GM12878 (cell line): Measurements from ENCODE around the gene PDSS1. TPM values are rescaled to one million over a fixed set of nuclear protein-coding genes. Genes with fewer than 3 reads are reported as not detected.
A peak's percentile ranks its signal among the peaks of the same experiment; 100 is the strongest.

Experiments used
- ATAC-seq: fragments of 200-7000 bp; cut with Tn5 transposase; 3 replicates; pipeline ENCODE4 v1.9.1; 2020; ENCODE audit warnings: mild to moderate bottlenecking, moderate library complexity
- BruUV-seq: library from RNA; stranded (reverse); fragments of 400-500 nt; replicated peaks from 2 replicates; lab custom pipeline; 2021; lab: Mats Ljungman, UMichigan
- CTCF ChIA-PET: fragments of 300-600 bp; sonication (Branson Sonifier 250); formaldehyde crosslinking; extraction: SDS; loops from one replicate; lab custom pipeline; 2021; ENCODE audit warnings: inconsistent platforms; lab: Yijun Ruan, JAX
- POLR2A ChIA-PET: fragments of 350-600 bp; formaldehyde crosslinking; extraction: SDS; loops from one replicate; lab custom pipeline; 2021; ENCODE audit warnings: inconsistent platforms; lab: Charles Lee
- RAD21 ChIA-PET: fragments of 300-600 bp; sonication (Branson Sonifier 250); formaldehyde crosslinking; loops from one replicate; lab custom pipeline; 2023; ENCODE audit warnings: antibody characterized with exemption; ENCODE audit not compliant: unreplicated experiment; lab: Charles Lee
- SMC1A ChIA-PET: fragments of 300-600 bp; sonication (Branson Sonifier 250); formaldehyde crosslinking; loops from one replicate; lab custom pipeline; 2023; ENCODE audit not compliant: unreplicated experiment, uncharacterized antibody; lab: Charles Lee
- DNase-seq: peaks from one replicate; pipeline ENCODE4 v3.0.0-alpha.2; 2011; ENCODE audit warnings: low read depth, low spot score
- FAIRE-seq: peaks from 3 replicates; lab custom pipeline; 2011; peaks lifted over from hg19 to GRCh38; lab: Jason Lieb, UNC
- H2AFZ ChIP-seq: 2 replicates; pipeline ENCODE4 v1.6.0; 2011; ENCODE audit warnings: low read depth, low read length, control low read depth; ENCODE audit not compliant: control insufficient read depth
- H3K27ac ChIP-seq: 2 replicates; pipeline ENCODE4 v1.5.1; 2011; ENCODE audit warnings: control low read depth; ENCODE audit not compliant: control insufficient read depth, insufficient read depth
- H3K27me3 ChIP-seq, 2 experiments: replicated peaks in 1 of 2; 2 replicates each; pipeline versions ENCODE4 v1.6.0 to v1.6.1; 2011; ENCODE audit warnings: low read length in 1 of 2; ENCODE audit not compliant: control insufficient read depth in 2 of 2, insufficient read depth in 2 of 2
- H3K36me3 ChIP-seq, 2 experiments: 2 replicates each; pipeline ENCODE4 v1.5.1; 2011; ENCODE audit warnings: low read length in 1 of 2; ENCODE audit not compliant: control insufficient read depth in 2 of 2, insufficient read depth in 2 of 2
- H3K4me1 ChIP-seq: 2 replicates; pipeline ENCODE4 v1.6.1; 2011; ENCODE audit warnings: mild to moderate bottlenecking, low read length, moderate library complexity, mixed read lengths; ENCODE audit not compliant: control insufficient read depth, insufficient read depth
- H3K4me2 ChIP-seq: 2 replicates; pipeline ENCODE4 v1.6.0; 2011; ENCODE audit warnings: control low read depth; ENCODE audit not compliant: control insufficient read depth, insufficient read depth
- H3K4me3 ChIP-seq: fragments of 200-600 bp; sonication (generic); 2 replicates; pipeline ENCODE4 v1.5.1; 2016
- H3K79me2 ChIP-seq: 2 replicates; pipeline ENCODE4 v1.6.0; 2011; ENCODE audit warnings: low read length; ENCODE audit not compliant: control insufficient read depth, insufficient read depth
- H3K9ac ChIP-seq: 2 replicates; pipeline ENCODE4 v1.8.0; 2011; ENCODE audit warnings: low read length, control low read depth, mixed read lengths; ENCODE audit not compliant: control insufficient read depth, insufficient read depth
- H3K9me3 ChIP-seq: replicated peaks from 3 replicates; pipeline ENCODE4 v1.5.1; 2011; ENCODE audit warnings: mild to moderate bottlenecking, low read length; ENCODE audit not compliant: control insufficient read depth, insufficient read depth
- H4K20me1 ChIP-seq: 2 replicates; pipeline ENCODE4 v1.6.0; 2011; ENCODE audit not compliant: control insufficient read depth, insufficient read depth
- CHD4 ChIP-seq: fragments of 200-600 bp; sonication (generic); IDR thresholded peaks from 2 replicates; pipeline ENCODE4 v1.6.1; 2016; ENCODE audit warnings: mild to moderate bottlenecking
- HCFC1 ChIP-seq: fragments of 150-350 bp; IDR thresholded peaks from 2 replicates; pipeline ENCODE4 v1.6.1; 2014; ENCODE audit warnings: low read length
- HDGF ChIP-seq: fragments of 450-650 bp; IDR thresholded peaks from 2 replicates; pipeline ENCODE4 v1.6.1; 2016; ENCODE audit warnings: antibody characterized with exemption
- MTA3 ChIP-seq: IDR thresholded peaks from 2 replicates; pipeline ENCODE4 v1.6.1; 2012; ENCODE audit warnings: low read length, inconsistent platforms, borderline replicate concordance
- POLR2AphosphoS5 ChIP-seq: IDR thresholded peaks from 2 replicates; pipeline ENCODE4 v1.6.1; 2011; ENCODE audit warnings: mild to moderate bottlenecking, low read length, inconsistent platforms
- RELA ChIP-seq: fragments of 450-650 bp; IDR thresholded peaks from 2 replicates; pipeline ENCODE4 v1.8.0; 2014; ENCODE audit warnings: borderline replicate concordance; ENCODE audit not compliant: partially characterized antibody
- SMARCA5 ChIP-seq: fragments of 450-650 bp; IDR thresholded peaks from 2 replicates; pipeline ENCODE4 v1.6.1; 2017; ENCODE audit warnings: mild to moderate bottlenecking
- SREBF1 ChIP-seq: IDR thresholded peaks from 2 replicates; pipeline ENCODE4 v1.6.1; 2012; ENCODE audit warnings: mild to moderate bottlenecking, low read length
- STAT1 ChIP-seq: fragments of 450-650 bp; conservative IDR thresholded peaks from 2 replicates; pipeline ENCODE4 v1.6.1; 2014; ENCODE audit warnings: antibody characterized with exemption, mild to moderate bottlenecking
- YBX1 ChIP-seq: fragments of 450-650 bp; IDR thresholded peaks from 2 replicates; pipeline ENCODE4 v1.6.1; 2016; ENCODE audit warnings: antibody characterized with exemption
- ZNF24 ChIP-seq: fragments of 450-650 bp; IDR thresholded peaks from 2 replicates; pipeline ENCODE4 v1.6.1; 2017; ENCODE audit warnings: antibody characterized with exemption, mild to moderate bottlenecking
- ZNF622 ChIP-seq: fragments of 450-650 bp; IDR thresholded peaks from 2 replicates; pipeline ENCODE4 v1.6.1; 2017; ENCODE audit warnings: mild to moderate bottlenecking, inconsistent platforms
- WGBS: methylation state at CpG from one replicate; pipeline ENCODE4 v1.1.6; 2016; ENCODE audit warnings: low lambda C conversion rate; ENCODE audit not compliant: insufficient replicate concordance, insufficient coverage; ENCODE audit errors: missing lambda C conversion rate; 5-methylcytosine and 5-hydroxymethylcytosine counted together
- in situ Hi-C: fragments of 300-500 bp; cut with MboI; formaldehyde crosslinking; loops from 9 replicates; pipeline ENCODE4 v1.14.3; 2018; ENCODE audit warnings: mixed read lengths
- intact Hi-C: fragments of 100-400 bp; cut with micrococcal nuclease; formaldehyde crosslinking; loops from one replicate; pipeline ENCODE4 v1.14.2; 2022; ENCODE audit not compliant: unreplicated experiment
- polyA plus RNA-seq, 11 experiments: library from polyadenylated mRNA; depleted of rRNA in 4 of 11; unstranded in 6 of 11; stranded (reverse) in 5 of 11; fragments of >200 nt; fragmentation: Nextera tagmentation in 4 of 11; fragmentation: Illumina TruSeq in 1 of 11; extraction: Ambion mirVana in 4 of 11; extraction: Trizol in 1 of 11; gene quantifications; 1 replicate in 1 of 11; 2 replicates in 10 of 11; pipeline versions ENCODE4 v1.2.1 to v1.2.3, GENCODE V29; 2011 to 2016; ENCODE audit warnings: inconsistent platforms in 2 of 11, missing spikeins in 2 of 11, low read depth in 1 of 11
- total RNA-seq, 4 experiments: library from RNA; depleted of rRNA in 3 of 4; stranded (reverse); fragments of >200 nt in 3 of 4; fragmentation: Illumina TruSeq in 1 of 4; extraction: Trizol in 1 of 4; gene quantifications; 2 replicates each; pipeline versions ENCODE4 v1.2.1 to v1.2.3, GENCODE V29; 2013 to 2021
- TF ChIP-seq, protein P1 (sequence below): fragments of 150-350 bp; IDR thresholded peaks from 2 replicates; pipeline ENCODE4 v1.6.1; 2016; ENCODE audit warnings: low read depth, low read length
- TF ChIP-seq, protein P2 (sequence below): fragments of 450-650 bp; formaldehyde crosslinking; IDR thresholded peaks from 2 replicates; pipeline ENCODE4 v1.4.0; 2020; ENCODE audit warnings: mild to moderate bottlenecking, moderate library complexity
- TF ChIP-seq, protein P3 (sequence below): IDR thresholded peaks from 2 replicates; pipeline ENCODE4 v1.6.1; 2012; ENCODE audit warnings: low read length, inconsistent platforms

The PDSS1 gene
- total and polyA plus RNA-seq, 10 of the 15 experiments (the other 5 are each of a cell fraction or from before 2014, with no cell fraction given), result 12.2 to 48.2 (median 35.9) TPM

DNA sequence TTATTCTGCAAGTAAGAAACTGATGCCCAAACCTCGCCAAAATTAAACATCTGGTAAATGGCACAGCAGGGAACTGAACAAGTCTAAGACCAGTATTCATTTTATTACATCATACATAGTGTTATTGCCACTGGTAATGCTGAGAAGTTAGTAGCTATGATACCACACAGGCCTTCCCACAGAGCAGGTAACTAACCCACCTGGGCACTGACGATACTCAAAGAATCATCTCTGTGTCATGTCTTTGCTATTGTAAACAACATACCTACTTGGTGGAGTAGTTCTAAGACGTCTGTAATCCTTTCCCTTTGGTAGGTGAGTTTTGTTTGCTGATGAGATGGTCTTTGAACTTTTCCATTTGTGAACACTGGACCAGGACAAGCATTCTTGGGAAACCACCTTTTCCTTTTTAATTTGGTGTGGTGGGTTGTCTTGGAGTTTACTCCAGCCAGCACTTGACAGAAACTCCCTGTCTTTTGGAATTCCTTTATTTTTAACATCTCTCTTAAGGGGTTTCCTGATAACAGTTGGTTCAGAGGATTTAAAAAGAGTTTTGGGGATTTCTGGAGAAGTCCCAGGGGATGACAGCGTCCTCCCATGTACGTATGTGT is 40.9 kb downstream of the PDSS1 start:
- ChIA-PET RAD21 (interaction anchor here (0.7 to 2.9 kb wide), 6 partner anchors 12 to 144 kb away, joined by 3 to 11 read pairs (median 4); partner anchors contain the start of gene ABI1), SMC1A (interaction anchor here (0.9 to 1.3 kb wide), 4 partner anchors 12 to 120 kb away, joined by 3 to 5 read pairs (median 4); no protein-coding TSS in a partner anchor), POLR2A (interaction anchor here (0.7 to 2.4 kb wide), 3 partner anchors 17 to 112 kb away, joined by 3 to 15 read pairs (median 3); no protein-coding TSS in a partner anchor), CTCF (interaction anchor here (0.9 to 1.0 kb wide), 2 partner anchors 42 to 144 kb away, joined by 3 read pairs; no protein-coding TSS in a partner anchor)
- WGBS, result 2% methylated on average over 5 of the region's 5 CpGs
- Histone ChIP-seq H2AFZ (no peak overlapping the region), H3K27me3 (no peaks in the 10 kb centered on the region), H3K4me3 (peak overlapping the region; percentile 1; the same call in 1 of the 2 replicates), H4K20me1 (no peaks in the 10 kb centered on the region), H3K9me3 (no peaks in the 10 kb centered on the region), H3K36me3 (peaks cover 14 to 24% of the 10 kb centered on the region in 2 experiments), H3K4me2 (peak overlapping the region; percentile 71), H3K79me2 (peaks cover 12% of the 10 kb centered on the region), H3K9ac (0 out of 2 replicates have a peak overlapping the region, but pooled peaks have one; percentile 26), H3K27ac (peak overlapping the region; percentile 92), H3K4me1 (peaks cover 68% of the 10 kb centered on the region)
- intact Hi-C loops (loop anchor here (10.0 kb wide), 1 partner anchor 404 kb away; no protein-coding TSS in a partner anchor), in situ Hi-C loops (no loop called here)
- FAIRE-seq (no peak), DNase-seq (no peak), ATAC-seq (peak; percentile 13)
- no TSS peak for BruUV-seq
- no peak for TF ChIP-seq HCFC1
- 0 out of 2 replicates have a peak, but pooled peaks have one; percentile 6 for TF ChIP-seq CHD4
- TF ChIP-seq, protein P1, sequence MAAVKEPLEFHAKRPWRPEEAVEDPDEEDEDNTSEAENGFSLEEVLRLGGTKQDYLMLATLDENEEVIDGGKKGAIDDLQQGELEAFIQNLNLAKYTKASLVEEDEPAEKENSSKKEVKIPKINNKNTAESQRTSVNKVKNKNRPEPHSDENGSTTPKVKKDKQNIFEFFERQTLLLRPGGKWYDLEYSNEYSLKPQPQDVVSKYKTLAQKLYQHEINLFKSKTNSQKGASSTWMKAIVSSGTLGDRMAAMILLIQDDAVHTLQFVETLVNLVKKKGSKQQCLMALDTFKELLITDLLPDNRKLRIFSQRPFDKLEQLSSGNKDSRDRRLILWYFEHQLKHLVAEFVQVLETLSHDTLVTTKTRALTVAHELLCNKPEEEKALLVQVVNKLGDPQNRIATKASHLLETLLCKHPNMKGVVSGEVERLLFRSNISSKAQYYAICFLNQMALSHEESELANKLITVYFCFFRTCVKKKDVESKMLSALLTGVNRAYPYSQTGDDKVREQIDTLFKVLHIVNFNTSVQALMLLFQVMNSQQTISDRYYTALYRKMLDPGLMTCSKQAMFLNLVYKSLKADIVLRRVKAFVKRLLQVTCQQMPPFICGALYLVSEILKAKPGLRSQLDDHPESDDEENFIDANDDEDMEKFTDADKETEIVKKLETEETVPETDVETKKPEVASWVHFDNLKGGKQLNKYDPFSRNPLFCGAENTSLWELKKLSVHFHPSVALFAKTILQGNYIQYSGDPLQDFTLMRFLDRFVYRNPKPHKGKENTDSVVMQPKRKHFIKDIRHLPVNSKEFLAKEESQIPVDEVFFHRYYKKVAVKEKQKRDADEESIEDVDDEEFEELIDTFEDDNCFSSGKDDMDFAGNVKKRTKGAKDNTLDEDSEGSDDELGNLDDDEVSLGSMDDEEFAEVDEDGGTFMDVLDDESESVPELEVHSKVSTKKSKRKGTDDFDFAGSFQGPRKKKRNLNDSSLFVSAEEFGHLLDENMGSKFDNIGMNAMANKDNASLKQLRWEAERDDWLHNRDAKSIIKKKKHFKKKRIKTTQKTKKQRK, result no peak
- no peak for TF ChIP-seq MTA3
- TF ChIP-seq SMARCA5, result no peak
- TF ChIP-seq, protein P2, sequence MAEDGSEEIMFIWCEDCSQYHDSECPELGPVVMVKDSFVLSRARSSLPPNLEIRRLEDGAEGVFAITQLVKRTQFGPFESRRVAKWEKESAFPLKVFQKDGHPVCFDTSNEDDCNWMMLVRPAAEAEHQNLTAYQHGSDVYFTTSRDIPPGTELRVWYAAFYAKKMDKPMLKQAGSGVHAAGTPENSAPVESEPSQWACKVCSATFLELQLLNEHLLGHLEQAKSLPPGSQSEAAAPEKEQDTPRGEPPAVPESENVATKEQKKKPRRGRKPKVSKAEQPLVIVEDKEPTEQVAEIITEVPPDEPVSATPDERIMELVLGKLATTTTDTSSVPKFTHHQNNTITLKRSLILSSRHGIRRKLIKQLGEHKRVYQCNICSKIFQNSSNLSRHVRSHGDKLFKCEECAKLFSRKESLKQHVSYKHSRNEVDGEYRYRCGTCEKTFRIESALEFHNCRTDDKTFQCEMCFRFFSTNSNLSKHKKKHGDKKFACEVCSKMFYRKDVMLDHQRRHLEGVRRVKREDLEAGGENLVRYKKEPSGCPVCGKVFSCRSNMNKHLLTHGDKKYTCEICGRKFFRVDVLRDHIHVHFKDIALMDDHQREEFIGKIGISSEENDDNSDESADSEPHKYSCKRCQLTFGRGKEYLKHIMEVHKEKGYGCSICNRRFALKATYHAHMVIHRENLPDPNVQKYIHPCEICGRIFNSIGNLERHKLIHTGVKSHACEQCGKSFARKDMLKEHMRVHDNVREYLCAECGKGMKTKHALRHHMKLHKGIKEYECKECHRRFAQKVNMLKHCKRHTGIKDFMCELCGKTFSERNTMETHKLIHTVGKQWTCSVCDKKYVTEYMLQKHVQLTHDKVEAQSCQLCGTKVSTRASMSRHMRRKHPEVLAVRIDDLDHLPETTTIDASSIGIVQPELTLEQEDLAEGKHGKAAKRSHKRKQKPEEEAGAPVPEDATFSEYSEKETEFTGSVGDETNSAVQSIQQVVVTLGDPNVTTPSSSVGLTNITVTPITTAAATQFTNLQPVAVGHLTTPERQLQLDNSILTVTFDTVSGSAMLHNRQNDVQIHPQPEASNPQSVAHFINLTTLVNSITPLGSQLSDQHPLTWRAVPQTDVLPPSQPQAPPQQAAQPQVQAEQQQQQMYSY, result no peak
- TF ChIP-seq YBX1, result no peak
- no peak for TF ChIP-seq ZNF622
- TF ChIP-seq ZNF24, result no peak
- no peak for TF ChIP-seq HDGF
- no peak for TF ChIP-seq STAT1
- TF ChIP-seq, protein P3, sequence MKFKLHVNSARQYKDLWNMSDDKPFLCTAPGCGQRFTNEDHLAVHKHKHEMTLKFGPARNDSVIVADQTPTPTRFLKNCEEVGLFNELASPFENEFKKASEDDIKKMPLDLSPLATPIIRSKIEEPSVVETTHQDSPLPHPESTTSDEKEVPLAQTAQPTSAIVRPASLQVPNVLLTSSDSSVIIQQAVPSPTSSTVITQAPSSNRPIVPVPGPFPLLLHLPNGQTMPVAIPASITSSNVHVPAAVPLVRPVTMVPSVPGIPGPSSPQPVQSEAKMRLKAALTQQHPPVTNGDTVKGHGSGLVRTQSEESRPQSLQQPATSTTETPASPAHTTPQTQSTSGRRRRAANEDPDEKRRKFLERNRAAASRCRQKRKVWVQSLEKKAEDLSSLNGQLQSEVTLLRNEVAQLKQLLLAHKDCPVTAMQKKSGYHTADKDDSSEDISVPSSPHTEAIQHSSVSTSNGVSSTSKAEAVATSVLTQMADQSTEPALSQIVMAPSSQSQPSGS, result no peak
- 0 out of 2 replicates have a peak, but pooled peaks have one; percentile 34 for TF ChIP-seq POLR2AphosphoS5
- TF ChIP-seq RELA, result no peak
- no peak for TF ChIP-seq SREBF1
